ENCODE results near the gene ERP27.

DNA sequence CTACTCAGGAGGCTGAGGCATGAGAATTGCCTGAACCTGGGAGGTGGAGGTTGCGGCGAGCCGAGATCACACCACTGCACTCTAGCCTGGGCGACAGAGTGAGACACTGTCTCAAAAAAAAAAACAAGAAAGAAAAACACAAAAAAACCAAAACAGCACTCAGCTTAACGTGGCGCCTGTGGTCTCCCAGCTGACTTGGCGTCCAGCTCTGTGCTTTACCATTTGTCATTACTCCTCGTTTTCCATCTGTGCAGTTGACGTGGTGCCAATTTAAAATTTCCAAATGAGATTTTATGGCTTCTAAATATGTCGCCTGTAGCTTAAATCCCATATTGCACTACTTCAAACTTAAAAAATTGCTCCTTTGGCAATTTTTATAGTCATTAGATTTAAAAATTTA is 54.7 kb downstream of the ERP27 start:
- TF ChIP-seq, protein P1, sequence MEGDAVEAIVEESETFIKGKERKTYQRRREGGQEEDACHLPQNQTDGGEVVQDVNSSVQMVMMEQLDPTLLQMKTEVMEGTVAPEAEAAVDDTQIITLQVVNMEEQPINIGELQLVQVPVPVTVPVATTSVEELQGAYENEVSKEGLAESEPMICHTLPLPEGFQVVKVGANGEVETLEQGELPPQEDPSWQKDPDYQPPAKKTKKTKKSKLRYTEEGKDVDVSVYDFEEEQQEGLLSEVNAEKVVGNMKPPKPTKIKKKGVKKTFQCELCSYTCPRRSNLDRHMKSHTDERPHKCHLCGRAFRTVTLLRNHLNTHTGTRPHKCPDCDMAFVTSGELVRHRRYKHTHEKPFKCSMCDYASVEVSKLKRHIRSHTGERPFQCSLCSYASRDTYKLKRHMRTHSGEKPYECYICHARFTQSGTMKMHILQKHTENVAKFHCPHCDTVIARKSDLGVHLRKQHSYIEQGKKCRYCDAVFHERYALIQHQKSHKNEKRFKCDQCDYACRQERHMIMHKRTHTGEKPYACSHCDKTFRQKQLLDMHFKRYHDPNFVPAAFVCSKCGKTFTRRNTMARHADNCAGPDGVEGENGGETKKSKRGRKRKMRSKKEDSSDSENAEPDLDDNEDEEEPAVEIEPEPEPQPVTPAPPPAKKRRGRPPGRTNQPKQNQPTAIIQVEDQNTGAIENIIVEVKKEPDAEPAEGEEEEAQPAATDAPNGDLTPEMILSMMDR (IDR thresholded peaks at IDR 0.05) = no peak
- TF ChIP-seq POLR2A (IDR thresholded peaks at IDR 0.05) = no peak

Measured in body of pancreas (tissue), 4 donors.